GM23338 (cell line): ENCODE measurements around the gene TARBP1. TPM values are rescaled to one million over a fixed set of nuclear protein-coding genes. Genes with fewer than 3 reads are reported as not detected.

Experiments used
- ATAC-seq: fragments of 200-7000 bp; cut with Tn5 transposase; 3 replicates; pipeline ENCODE4 v1.9.1; 2020
- DNase-seq: peaks from one replicate; pipeline ENCODE4 v3.0.0-alpha.2; 2015; ENCODE audit warnings: low spot score
- H2AFZ ChIP-seq: fragments of 200-600 bp; sonication (generic); 2 replicates; pipeline ENCODE4 v1.8.0; 2016; ENCODE audit warnings: antibody characterized with exemption, mild to moderate bottlenecking, moderate library complexity
- H3F3A ChIP-seq: fragments of 200-600 bp; sonication (generic); replicated peaks from 2 replicates; pipeline ENCODE4 v1.8.0; 2017; ENCODE audit warnings: antibody characterized with exemption, mixed run types, low read depth
- H3K27ac ChIP-seq: fragments of 200-600 bp; sonication (generic); 2 replicates; pipeline ENCODE4 v1.6.1; 2016; ENCODE audit warnings: low read depth
- H3K27me3 ChIP-seq: fragments of 200-600 bp; sonication (generic); 2 replicates; pipeline ENCODE4 v1.8.0; 2016; ENCODE audit warnings: mild to moderate bottlenecking, mixed run types, moderate library complexity; ENCODE audit not compliant: insufficient read depth
- H3K36me3 ChIP-seq: fragments of 200-600 bp; sonication (generic); 2 replicates; pipeline ENCODE4 v1.8.0; 2016; ENCODE audit warnings: mild to moderate bottlenecking; ENCODE audit not compliant: insufficient read depth
- H3K4me1 ChIP-seq: fragments of 200-600 bp; sonication (generic); 2 replicates; pipeline ENCODE4 v1.8.0; 2016; ENCODE audit warnings: mild to moderate bottlenecking, moderate library complexity; ENCODE audit not compliant: insufficient read depth
- H3K4me2 ChIP-seq: fragments of 200-600 bp; sonication (generic); 2 replicates; pipeline ENCODE4 v1.7.1; 2017; ENCODE audit warnings: mixed run types
- H3K4me3 ChIP-seq: fragments of 200-600 bp; sonication (generic); 2 replicates; pipeline ENCODE4 v1.6.1; 2016; ENCODE audit warnings: mixed run types
- H3K79me2 ChIP-seq: fragments of 200-600 bp; sonication (generic); replicated peaks from 2 replicates; pipeline ENCODE4 v1.8.0; 2017; ENCODE audit warnings: mild to moderate bottlenecking; ENCODE audit not compliant: insufficient read depth
- H3K9me2 ChIP-seq: fragments of 200-600 bp; sonication (generic); 2 replicates; pipeline ENCODE4 v1.8.0; 2017; ENCODE audit not compliant: insufficient read depth
- H4K20me1 ChIP-seq: fragments of 200-600 bp; sonication (generic); replicated peaks from 2 replicates; pipeline ENCODE4 v1.8.0; 2017; ENCODE audit warnings: mild to moderate bottlenecking; ENCODE audit not compliant: insufficient read depth
- H3K27ac Mint-ChIP-seq: 2 replicates; pipeline ENCODE4 v1.8.0; 2020; ENCODE audit warnings: inconsistent platforms, mild to moderate bottlenecking, moderate library complexity, mixed read lengths
- H3K27me3 Mint-ChIP-seq: 3 replicates; pipeline ENCODE4 v1.8.0; 2022; ENCODE audit warnings: low read depth, mild to moderate bottlenecking, moderate library complexity, mixed read lengths, inconsistent platforms; ENCODE audit not compliant: insufficient read depth, poor library complexity
- H3K36me3 Mint-ChIP-seq: 3 replicates; pipeline ENCODE4 v1.8.0; 2021; ENCODE audit warnings: low read depth, mild to moderate bottlenecking, inconsistent platforms, moderate library complexity, mixed read lengths
- H3K4me1 Mint-ChIP-seq: 3 replicates; pipeline ENCODE4 v1.8.0; 2020; ENCODE audit warnings: mild to moderate bottlenecking, inconsistent platforms, mixed read lengths
- H3K4me3 Mint-ChIP-seq: 3 replicates; pipeline ENCODE4 v1.8.0; 2021; ENCODE audit warnings: moderate library complexity, mild to moderate bottlenecking, inconsistent platforms, mixed read lengths
- H3K9me3 Mint-ChIP-seq: 3 replicates; pipeline ENCODE4 v1.8.0; 2020; ENCODE audit warnings: moderate library complexity, mild to moderate bottlenecking, inconsistent platforms, mixed read lengths
- EZH2 ChIP-seq: fragments of 200-600 bp; sonication (generic); IDR thresholded peaks from one replicate; pipeline ENCODE4 v1.8.0; 2017; ENCODE audit warnings: antibody characterized with exemption, mild to moderate bottlenecking, low read depth; ENCODE audit not compliant: unreplicated experiment
- polyA plus RNA-seq: library from polyadenylated mRNA; unstranded; fragments of >200 nt; fragmentation: Nextera tagmentation; extraction: Ambion mirVana; gene quantifications from 2 replicates; pipeline ENCODE4 v1.2.1, GENCODE V29; 2016
- total RNA-seq: library from RNA; depleted of rRNA; stranded (reverse); fragments of >200 nt; shearing (Covaris generic); gene quantifications from 2 replicates; pipeline ENCODE4 v1.2.3, GENCODE V29; 2014
- TF ChIP-seq, protein P1 (sequence below): fragments of 250-450 bp; sonication (Bioruptor Pico); IDR thresholded peaks from 2 replicates; pipeline ENCODE4 v1.5.0; 2020; ENCODE audit warnings: mild to moderate bottlenecking, moderate library complexity
- TF ChIP-seq, protein P2 (sequence below), 2 experiments: fragments of 200-600 bp in 1 of 2; sonication (generic) in 1 of 2; conservative IDR thresholded peaks; 2 replicates each; pipeline versions ENCODE4 v1.5.1 to v1.6.1; 2016 to 2017; ENCODE audit warnings: antibody characterized with exemption in 2 of 2, low read depth in 2 of 2, mild to moderate bottlenecking in 2 of 2, moderate library complexity in 1 of 2

The TARBP1 gene
- total and polyA plus RNA-seq, 2 experiments from 2014 or later, result 14.9 to 18.8 TPM

DNA sequence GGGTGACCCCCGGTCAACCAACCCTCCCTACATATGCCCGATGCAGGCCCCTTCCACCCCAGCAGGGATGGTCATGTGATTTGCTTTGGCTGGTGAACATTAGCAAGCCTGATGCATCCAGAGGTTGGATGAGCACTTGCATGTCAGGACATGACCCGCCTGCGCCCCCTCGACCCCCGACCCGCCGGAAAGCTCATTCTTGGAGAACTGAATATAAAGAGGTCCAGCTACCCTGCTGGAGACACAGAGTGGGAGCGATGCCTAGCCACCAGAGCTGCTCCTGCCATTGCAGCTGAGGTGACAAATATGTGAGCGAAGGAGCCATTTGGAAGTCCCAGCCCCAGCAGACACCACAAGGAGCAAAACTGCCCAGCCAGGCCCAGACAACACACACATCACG, 66.1 kb downstream of the TARBP1 start (continued):
- TF ChIP-seq, protein P1, sequence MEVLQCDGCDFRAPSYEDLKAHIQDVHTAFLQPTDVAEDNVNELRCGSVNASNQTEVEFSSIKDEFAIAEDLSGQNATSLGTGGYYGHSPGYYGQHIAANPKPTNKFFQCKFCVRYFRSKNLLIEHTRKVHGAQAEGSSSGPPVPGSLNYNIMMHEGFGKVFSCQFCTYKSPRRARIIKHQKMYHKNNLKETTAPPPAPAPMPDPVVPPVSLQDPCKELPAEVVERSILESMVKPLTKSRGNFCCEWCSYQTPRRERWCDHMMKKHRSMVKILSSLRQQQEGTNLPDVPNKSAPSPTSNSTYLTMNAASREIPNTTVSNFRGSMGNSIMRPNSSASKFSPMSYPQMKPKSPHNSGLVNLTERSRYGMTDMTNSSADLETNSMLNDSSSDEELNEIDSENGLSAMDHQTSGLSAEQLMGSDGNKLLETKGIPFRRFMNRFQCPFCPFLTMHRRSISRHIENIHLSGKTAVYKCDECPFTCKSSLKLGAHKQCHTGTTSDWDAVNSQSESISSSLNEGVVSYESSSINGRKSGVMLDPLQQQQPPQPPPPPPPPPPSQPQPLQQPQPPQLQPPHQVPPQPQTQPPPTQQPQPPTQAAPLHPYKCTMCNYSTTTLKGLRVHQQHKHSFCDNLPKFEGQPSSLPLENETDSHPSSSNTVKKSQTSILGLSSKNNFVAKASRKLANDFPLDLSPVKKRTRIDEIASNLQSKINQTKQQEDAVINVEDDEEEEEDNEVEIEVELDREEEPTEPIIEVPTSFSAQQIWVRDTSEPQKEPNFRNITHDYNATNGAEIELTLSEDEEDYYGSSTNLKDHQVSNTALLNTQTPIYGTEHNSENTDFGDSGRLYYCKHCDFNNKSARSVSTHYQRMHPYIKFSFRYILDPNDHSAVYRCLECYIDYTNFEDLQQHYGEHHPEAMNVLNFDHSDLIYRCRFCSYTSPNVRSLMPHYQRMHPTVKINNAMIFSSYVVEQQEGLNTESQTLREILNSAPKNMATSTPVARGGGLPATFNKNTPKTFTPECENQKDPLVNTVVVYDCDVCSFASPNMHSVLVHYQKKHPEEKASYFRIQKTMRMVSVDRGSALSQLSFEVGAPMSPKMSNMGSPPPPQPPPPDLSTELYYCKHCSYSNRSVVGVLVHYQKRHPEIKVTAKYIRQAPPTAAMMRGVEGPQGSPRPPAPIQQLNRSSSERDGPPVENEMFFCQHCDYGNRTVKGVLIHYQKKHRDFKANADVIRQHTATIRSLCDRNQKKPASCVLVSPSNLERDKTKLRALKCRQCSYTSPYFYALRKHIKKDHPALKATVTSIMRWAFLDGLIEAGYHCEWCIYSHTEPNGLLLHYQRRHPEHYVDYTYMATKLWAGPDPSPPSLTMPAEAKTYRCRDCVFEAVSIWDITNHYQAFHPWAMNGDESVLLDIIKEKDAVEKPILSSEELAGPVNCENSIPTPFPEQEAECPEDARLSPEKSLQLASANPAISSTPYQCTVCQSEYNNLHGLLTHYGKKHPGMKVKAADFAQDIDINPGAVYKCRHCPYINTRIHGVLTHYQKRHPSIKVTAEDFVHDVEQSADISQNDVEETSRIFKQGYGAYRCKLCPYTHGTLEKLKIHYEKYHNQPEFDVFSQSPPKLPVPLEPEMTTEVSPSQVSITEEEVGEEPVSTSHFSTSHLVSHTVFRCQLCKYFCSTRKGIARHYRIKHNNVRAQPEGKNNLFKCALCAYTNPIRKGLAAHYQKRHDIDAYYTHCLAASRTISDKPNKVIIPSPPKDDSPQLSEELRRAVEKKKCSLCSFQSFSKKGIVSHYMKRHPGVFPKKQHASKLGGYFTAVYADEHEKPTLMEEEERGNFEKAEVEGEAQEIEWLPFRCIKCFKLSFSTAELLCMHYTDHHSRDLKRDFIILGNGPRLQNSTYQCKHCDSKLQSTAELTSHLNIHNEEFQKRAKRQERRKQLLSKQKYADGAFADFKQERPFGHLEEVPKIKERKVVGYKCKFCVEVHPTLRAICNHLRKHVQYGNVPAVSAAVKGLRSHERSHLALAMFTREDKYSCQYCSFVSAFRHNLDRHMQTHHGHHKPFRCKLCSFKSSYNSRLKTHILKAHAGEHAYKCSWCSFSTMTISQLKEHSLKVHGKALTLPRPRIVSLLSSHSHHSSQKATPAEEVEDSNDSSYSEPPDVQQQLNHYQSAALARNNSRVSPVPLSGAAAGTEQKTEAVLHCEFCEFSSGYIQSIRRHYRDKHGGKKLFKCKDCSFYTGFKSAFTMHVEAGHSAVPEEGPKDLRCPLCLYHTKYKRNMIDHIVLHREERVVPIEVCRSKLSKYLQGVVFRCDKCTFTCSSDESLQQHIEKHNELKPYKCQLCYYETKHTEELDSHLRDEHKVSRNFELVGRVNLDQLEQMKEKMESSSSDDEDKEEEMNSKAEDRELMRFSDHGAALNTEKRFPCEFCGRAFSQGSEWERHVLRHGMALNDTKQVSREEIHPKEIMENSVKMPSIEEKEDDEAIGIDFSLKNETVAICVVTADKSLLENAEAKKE, result no peak
- TF ChIP-seq EZH2, result no peak

DNA sequence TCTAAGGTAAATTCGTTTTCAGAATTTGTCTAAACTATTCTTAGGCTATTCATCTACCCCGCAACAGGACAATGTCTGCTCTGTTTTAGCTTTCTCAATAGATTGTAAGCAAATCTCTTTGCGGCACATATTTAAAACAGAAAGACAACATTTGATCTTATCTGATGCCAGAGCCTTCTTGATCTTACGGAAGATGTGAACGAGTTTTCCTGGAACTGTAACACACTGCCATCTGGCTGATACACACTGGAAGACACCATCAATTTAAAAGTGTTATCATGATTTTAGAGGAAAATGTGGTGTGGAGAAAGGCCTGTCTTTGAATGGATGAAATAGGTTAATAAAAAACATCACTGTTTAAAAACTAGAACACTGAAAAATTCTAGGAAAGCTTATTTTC, 69.7 kb downstream of the TARBP1 start:
- H3K9me2 ChIP-seq, result no peaks in the 10 kb centered on the region
- peaks cover 6% of the 10 kb centered on the region; the same call in 2 of the 3 replicates for H3K4me1 Mint-ChIP-seq
- no peak overlapping the region for H2AFZ ChIP-seq
- no peaks in the 10 kb centered on the region for H3K36me3 ChIP-seq
- no peak overlapping the region for H3K4me3 ChIP-seq
- H3K9me3 Mint-ChIP-seq, result no peaks in the 10 kb centered on the region
- no peak overlapping the region for H3K27ac ChIP-seq
- H3K79me2 ChIP-seq, result no peaks in the 10 kb centered on the region
- peaks cover 10% of the 10 kb centered on the region; the same call in 2 of the 3 replicates for H3K36me3 Mint-ChIP-seq
- TF ChIP-seq, protein P1, result no peak
- TF ChIP-seq, protein P2, sequence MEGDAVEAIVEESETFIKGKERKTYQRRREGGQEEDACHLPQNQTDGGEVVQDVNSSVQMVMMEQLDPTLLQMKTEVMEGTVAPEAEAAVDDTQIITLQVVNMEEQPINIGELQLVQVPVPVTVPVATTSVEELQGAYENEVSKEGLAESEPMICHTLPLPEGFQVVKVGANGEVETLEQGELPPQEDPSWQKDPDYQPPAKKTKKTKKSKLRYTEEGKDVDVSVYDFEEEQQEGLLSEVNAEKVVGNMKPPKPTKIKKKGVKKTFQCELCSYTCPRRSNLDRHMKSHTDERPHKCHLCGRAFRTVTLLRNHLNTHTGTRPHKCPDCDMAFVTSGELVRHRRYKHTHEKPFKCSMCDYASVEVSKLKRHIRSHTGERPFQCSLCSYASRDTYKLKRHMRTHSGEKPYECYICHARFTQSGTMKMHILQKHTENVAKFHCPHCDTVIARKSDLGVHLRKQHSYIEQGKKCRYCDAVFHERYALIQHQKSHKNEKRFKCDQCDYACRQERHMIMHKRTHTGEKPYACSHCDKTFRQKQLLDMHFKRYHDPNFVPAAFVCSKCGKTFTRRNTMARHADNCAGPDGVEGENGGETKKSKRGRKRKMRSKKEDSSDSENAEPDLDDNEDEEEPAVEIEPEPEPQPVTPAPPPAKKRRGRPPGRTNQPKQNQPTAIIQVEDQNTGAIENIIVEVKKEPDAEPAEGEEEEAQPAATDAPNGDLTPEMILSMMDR (conservative IDR thresholded peaks at IDR 0.05; ENCODE audit: low read depth in 2 of 2), result peak; percentile 19 to 43; a peak in 2 of 4 replicates
- no peaks in the 10 kb centered on the region for H3K4me1 ChIP-seq
- no peak overlapping the region for H3K4me3 Mint-ChIP-seq
- no peak for DNase-seq
- H3K27ac Mint-ChIP-seq, result no peak overlapping the region
- ATAC-seq, result no peak
- H3F3A ChIP-seq, result no peaks in the 10 kb centered on the region
- no peaks in the 10 kb centered on the region for H3K27me3 ChIP-seq
- H3K4me2 ChIP-seq, result no peak overlapping the region
- no peaks in the 10 kb centered on the region; the same call in 1 of the 2 replicates for H4K20me1 ChIP-seq
- peaks cover 6% of the 10 kb centered on the region for H3K27me3 Mint-ChIP-seq
